Epithelial cell of prostate (primary cell): ENCODE measurements around the gene C1orf116.
"Not testable (repeated sequence)": the region's sequence is repeated elsewhere in the genome, so short reads cannot be mapped to it uniquely, and the experiment has no call there.

ENCODE experiments used
- DNase-seq: peaks from one replicate; pipeline ENCODE4 v3.0.0-alpha.2; 2011; ENCODE audit warnings: low read depth, low spot score
- H3K27ac ChIP-seq: fragments of 450-650 bp; 2 replicates; pipeline ENCODE4 v1.5.1; 2017; ENCODE audit warnings: mild to moderate bottlenecking

Gene C1orf116

GRCh38 chr1:207060596-207060995 lies 28.0 kb upstream of the C1orf116 start:
- H3K27ac ChIP-seq, result no peak overlapping the region
- no peak for DNase-seq

DNA sequence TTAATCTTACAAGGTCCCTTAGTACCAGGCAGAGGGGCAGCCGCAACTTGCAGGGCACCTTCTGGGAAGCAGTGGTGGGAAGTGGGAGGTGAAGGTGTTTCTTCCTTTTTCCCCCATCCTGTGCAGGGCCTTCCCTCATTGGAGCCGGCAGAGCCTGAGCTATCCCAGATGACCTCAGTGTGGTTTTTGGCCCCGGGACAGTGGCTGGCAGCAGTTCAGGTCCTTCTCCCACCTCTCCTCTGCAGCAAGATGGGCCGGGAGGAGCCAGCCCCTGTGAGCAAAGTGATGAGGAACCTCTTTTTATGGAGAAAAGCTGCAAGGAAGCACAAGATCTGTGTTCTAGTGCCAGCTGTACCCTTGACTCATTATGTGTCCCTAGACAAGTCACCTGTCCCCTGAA lies 27.3 kb upstream of the C1orf116 start:
- H3K27ac ChIP-seq, result no peak overlapping the region
- no peak for DNase-seq

- DNase-seq, result no peak
Measured at GRCh38 chr1:207058878-207059867, 26.6 kb upstream of the C1orf116 start.

GRCh38 chr1:207058252-207058651 lies 25.7 kb upstream of the C1orf116 start:
- no peak for DNase-seq
- no peak overlapping the region for H3K27ac ChIP-seq

More at GRCh38 chr1:207058878-207059867, 26.6 kb upstream of the C1orf116 start:
- no peak overlapping the region for H3K27ac ChIP-seq

DNA sequence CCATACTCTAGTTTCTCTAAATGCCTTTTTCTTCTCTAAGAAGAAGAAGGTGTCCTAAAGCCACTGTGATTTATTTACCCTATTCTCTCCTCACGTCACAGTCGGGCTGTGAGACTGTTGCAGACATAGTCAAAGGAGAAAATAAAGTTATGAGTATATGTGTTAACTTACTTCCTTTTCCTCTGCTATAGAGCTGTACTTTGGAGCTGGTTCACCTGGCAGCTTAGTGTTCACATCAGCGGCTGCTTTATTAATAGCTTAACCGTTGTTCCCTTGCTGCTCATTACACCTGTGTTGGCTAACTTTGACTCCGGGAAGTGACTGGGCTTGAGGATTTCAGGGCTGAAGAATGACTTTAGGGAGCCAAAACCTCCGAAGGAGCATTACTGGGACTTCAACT lies 24.1 kb upstream of the C1orf116 start:
- no peak for DNase-seq
- no peak overlapping the region for H3K27ac ChIP-seq

DNA sequence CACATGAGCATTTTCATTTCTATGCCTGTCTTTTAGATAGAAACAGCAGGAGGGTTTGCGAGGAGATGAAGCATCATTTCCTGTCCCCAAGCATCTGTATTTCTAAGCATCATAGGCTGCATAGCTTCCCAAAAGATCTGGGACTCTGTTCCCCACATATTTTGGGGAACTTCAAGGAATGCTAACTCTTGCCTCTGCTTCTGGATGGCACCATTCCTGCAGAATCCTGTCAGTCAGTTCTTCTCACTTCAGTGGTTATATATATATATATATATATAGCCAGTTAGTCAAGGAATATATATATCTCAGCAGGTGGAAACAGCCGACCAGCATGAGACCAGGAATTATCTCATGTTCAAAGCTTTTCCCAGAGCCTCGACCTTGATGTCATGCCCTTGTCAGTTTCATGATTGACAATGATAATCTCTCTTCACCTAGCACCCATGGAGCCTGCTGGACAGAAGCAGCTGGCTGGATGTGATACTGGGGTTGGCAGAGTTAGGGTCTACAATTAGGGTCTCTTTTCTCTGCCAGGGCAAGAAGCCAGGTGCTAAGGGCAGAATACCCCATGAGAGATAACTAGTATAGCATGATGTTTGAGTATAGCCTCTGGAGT lies 22.9 kb upstream of the C1orf116 start:
- no peak for DNase-seq
- no peak overlapping the region for H3K27ac ChIP-seq

DNA sequence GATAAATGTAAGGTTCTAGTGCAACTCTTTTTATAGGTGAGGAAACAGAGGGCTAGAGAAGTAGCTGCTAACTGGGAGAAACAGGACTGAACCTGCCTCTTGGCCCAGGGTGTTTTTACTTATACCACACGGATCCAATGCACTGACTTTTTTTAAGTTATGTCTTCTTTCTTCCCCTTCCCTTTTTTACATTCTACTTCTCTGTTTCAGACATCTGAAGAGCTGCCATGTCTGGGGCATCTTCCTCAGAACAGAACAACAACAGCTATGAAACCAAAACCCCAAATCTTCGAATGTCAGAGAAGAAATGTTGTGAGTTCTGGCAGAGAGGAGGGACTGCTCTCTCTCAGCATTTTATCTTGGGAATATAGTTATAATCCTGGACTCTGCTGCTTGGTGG lies 21.9 kb upstream of the C1orf116 start:
- DNase-seq, result no peak
- H3K27ac ChIP-seq, result no peak overlapping the region

DNA sequence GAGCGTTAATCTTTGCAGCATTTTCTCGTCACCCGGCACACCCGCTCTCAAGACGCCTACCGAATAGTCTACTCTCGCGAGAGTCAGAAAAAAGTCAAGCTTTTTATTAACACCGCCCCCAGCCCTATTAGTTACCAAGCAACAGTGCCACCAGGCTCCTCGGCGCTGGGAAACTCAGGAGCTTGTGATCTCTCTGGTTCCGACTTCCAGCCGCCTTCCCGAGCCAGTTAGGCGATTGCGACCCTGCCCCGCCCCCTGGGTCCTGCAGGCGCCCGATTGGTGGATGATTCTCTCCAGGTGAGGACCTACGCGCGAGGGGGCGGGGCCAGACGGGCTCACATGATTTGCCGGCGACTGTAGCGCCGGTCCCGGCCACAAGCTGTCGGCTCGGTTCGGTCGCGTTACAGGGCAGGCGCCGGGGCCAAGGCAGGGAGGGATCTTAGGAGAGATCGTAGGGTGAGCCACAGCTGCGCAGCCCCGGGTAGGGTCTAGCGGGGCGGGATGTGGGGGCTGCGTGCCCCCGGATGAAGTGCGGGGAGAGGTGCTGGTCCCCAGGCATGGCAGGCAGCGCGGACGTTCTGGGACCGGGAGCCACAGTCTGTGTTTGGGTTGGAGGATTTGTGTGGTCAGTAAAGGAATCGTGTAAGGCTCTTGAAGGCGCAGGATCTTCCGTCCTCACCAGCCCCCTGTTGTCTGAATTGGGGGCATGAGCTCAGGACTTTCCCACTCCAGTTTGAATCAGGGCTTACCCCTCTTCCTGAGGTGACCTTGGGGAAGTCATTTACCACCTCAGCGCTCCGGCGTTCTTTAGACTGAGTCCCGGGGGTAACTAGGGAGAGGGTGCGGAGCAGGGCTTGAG lies 20.6 kb upstream of the C1orf116 start, which contains the start of gene PFKFB2:
Gene PFKFB2 (plus strand): TSS at position 365 of the 859 bp plus-strand sequence. CDS start 1,443 bp downstream, outside the sequence.
- H3K27ac ChIP-seq, result peak within 1 kb of the TSS; percentile 98
- peak; percentile 98 for DNase-seq

DNA sequence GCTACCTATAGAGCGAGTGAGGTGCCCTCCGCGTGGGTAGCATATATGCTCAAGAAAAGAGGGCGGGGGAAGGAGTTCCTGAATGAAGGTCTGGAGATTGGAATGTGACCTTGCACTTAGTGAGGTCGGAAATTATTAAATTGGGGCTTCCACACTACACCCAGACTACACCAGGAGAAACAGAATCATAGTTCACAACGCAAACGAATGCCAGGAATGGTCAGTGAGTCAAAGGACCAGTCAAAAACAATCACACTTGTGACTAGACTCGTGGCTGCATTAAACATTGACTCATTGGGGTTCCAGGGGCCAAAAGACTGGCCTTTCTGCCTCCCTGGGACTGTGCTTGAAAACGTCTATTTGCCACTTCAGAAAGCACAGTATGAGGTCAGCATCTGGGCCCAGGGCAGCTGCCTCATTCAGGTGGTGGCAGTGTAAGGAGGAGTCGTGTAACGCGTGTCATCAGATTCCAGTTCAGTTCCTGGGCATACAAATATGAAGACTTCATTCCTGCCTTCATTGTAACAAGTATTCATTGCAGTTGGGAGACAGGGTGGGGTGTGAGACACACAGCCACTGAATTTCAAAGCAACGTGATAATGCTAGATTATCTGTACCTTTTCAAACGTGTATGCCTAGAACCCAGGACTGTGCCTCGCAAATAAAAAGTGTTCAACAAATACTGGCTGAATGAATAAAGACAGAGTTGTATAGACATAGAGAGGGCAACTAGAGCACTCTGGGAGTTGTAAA lies 18.8 kb upstream of the C1orf116 start, which contains the start of gene YOD1:
Gene YOD1 (minus strand): TSS at position 18 of the 753 bp plus-strand sequence. CDS start 178 bp downstream, outside the sequence.
- peak; percentile 75 for DNase-seq
- peak within 1 kb of the TSS; percentile 98 for H3K27ac ChIP-seq

DNA sequence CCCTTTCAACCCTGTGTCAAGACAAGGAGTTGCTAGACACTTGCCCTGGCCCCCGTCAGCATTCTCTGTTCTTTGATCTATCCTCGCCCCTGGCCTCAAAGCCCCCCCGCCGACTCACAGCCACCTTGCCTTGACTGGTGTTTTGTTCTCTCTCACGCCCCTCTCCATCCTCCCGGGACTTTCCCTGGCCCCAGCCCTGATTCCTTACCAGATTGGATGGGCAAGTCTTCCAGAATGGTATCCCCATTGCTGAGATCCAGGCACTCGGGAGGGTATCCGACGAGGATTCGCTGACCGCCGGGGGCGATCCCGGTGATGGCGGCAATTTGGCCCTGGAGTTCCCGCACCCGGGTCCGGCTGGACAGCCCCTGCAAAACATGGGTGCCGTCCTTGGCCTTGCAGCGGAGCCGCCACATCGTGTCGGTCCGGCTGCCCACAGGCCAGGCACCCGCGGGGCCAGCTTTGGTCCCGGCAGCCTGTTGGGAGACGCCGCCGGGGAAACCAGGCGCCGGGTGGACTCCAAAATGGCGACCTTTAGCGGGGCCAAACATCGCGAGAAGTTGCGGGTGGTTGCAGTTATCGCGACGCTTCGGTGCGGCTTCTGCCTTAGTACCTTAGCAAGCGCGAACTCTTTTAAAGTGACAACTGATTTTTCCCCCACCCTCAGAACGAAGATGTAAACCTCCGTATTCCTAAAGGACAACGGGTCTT lies 18.1 kb upstream of the C1orf116 start:
- peak; percentile 66 for DNase-seq
- peak overlapping the region; percentile 98 for H3K27ac ChIP-seq

GRCh38 chr1:207049974-207050391 lies 17.4 kb upstream of the C1orf116 start:
- no peak for DNase-seq
- H3K27ac ChIP-seq, result peak overlapping the region; percentile 98

DNA sequence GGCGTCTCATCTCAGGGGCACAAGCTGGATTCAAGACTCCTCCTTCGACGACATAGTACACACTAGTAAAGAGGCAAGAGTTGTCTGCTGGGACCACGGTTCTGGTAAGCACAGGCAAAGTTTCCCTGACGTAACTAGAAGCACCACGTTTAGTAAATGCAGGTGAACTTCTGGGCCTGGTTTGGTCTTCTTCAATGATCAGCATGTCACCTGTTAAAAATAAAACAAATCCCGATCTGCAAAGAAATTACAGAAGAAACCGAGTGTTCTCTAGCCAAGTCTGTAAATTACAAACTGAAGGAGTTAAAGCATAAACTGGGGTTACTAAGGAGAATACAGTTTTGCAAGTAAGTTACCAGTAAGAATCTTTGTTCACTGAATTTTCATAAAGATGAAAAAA lies 17.0 kb upstream of the C1orf116 start:
- DNase-seq, result no peak
- peak overlapping the region; percentile 98 for H3K27ac ChIP-seq

DNA sequence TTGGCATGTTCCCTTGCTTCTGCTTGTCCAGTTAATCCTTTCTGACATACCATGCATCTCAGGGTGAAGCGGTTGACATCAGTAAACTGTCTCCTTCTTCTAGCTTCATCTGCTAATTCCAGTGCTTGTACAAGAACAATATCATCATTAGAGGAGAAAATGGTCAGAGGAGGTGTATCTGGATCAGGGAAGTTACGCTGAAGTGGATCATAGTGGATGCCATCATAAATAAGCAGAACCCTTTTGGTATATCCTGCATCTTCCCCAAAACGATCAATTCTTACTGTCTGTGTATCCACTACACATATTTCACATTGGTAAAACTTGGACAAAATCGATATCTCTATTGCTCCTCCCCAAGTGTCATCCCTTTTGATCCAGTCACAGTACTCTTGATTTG lies 16.5 kb upstream of the C1orf116 start:
- no peak overlapping the region for H3K27ac ChIP-seq
- DNase-seq, result no peak

- H3K27ac ChIP-seq, result peak overlapping the region; percentile 3
- DNase-seq, result no peak
Measured at GRCh38 chr1:207048041-207048440, 15.5 kb upstream of the C1orf116 start.

GRCh38 chr1:207047505-207047904 lies 14.9 kb upstream of the C1orf116 start:
- no peak for DNase-seq
- no peak overlapping the region for H3K27ac ChIP-seq

GRCh38 chr1:207045453-207045852 lies 12.9 kb upstream of the C1orf116 start:
- H3K27ac ChIP-seq, result no peak overlapping the region
- DNase-seq, result no peak

DNA sequence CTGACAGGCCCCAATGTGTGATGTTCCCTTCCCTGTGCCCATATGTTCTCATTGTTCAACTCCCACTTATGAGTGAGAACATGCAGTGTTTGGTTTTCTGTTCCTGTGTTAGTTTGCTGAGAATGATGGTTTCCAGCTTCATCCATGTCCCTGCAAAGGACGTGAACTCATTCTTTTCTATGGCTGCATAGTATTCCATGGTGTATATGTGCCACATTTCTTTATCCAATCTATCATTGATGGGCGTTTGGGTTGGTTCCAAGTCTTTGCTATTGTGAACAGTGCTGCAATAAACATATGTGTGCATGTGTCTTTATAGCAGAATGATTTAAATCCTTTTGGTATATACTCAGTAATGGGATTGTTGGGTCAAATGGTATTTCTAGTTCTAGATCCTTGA lies 8.8 kb upstream of the C1orf116 start:
- DNase-seq, H3K27ac ChIP-seq: not testable (repeated sequence)

GRCh38 chr1:207040181-207040533 lies 7.6 kb upstream of the C1orf116 start:
- H3K27ac ChIP-seq, result peak overlapping the region; percentile 15
- no peak for DNase-seq
